Psoas muscle (tissue), 8 donors: ENCODE data around the gene DNAL1. TPM values are rescaled to one million over a fixed set of nuclear protein-coding genes. Genes with fewer than 3 reads are reported as not detected.

Experiments used
- ATAC-seq, 4 donors: fragments of 200-7000 bp; cut with Tn5 transposase; one replicate each; pipeline ENCODE4 v1.9.1; 2020; ENCODE audit warnings: moderate library complexity in 3 of 4, mild to moderate bottlenecking in 2 of 4
- DNase-seq, 2 donors: peaks; one replicate each; pipeline ENCODE4 v3.0.0-alpha.2; 2020
- H3K27ac ChIP-seq: fragments of 200-600 bp; one replicate; pipeline ENCODE4 v1.8.0; 2022
- H3K27me3 ChIP-seq, 3 donors: fragments of 200-600 bp in 1 of 3; one replicate each; pipeline versions ENCODE4 v1.6.1 to v1.8.0; 2013 to 2022; ENCODE audit warnings: low read length in 2 of 3, mild to moderate bottlenecking in 2 of 3, moderate library complexity in 1 of 3; ENCODE audit not compliant: insufficient read depth in 3 of 3
- H3K36me3 ChIP-seq, 2 donors: fragments of 200-600 bp in 1 of 2; one replicate each; pipeline versions ENCODE4 v1.6.1 to v1.8.0; 2013 to 2022; ENCODE audit warnings: low read depth in 1 of 2, mild to moderate bottlenecking in 1 of 2, moderate library complexity in 1 of 2; ENCODE audit not compliant: insufficient read depth in 1 of 2
- H3K4me1 ChIP-seq: fragments of 200-600 bp; one replicate; pipeline ENCODE4 v1.8.0; 2022
- H3K4me3 ChIP-seq: fragments of 200-600 bp; one replicate; pipeline ENCODE4 v1.8.0; 2022; ENCODE audit warnings: mild to moderate bottlenecking
- H3K9me3 ChIP-seq: fragments of 200-600 bp; one replicate; pipeline ENCODE4 v1.8.0; 2022
- CTCF ChIP-seq: fragments of 200-600 bp; IDR thresholded peaks from one replicate; pipeline ENCODE4 v1.8.0; 2022; ENCODE audit warnings: antibody characterized with exemption
- WGBS, 3 donors: extraction: QIAGEN DNeasy Blood & Tissue Kit; methylation state at CpG; one replicate each; pipeline versions ENCODE4 v1.1.6 to v1.1.7; 2013; 5-methylcytosine and 5-hydroxymethylcytosine counted together
- intact Hi-C, 2 donors: fragments of 100-400 bp; cut with DNase I; formaldehyde crosslinking; loops; one replicate each; pipeline versions ENCODE4 v1.11.0 to v1.14.2; 2022
- long read RNA-seq, 2 donors: library from polyadenylated mRNA; unstranded; transcript quantifications; one replicate each; pipeline ENCODE4 v2.0.0, GENCODE V29; 2021
- polyA plus RNA-seq, 3 donors: library from polyadenylated mRNA; stranded (reverse); fragments of 200-250 nt; gene quantifications; one replicate each; pipeline ENCODE4 v1.2.3, GENCODE V29; 2013
- total RNA-seq, 4 donors: library from RNA; stranded (reverse); fragmentation: NEBNext Ultra II Directional in 2 of 4; extraction: Animal tissue kit (Norgen Biotek cat#: 25700) in 2 of 4; gene quantifications; one replicate each; pipeline versions ENCODE4 v1.2.1 to v1.2.4, GENCODE V29; 2021 to 2023
- donor health status: healthy with polysubstance abuse.
- donor health status: DM: no; HTN: no; CAD: no; lungs with moderate emphysema.
- donor health status: Bipolar disorder and iron deficiency.
- donor health status: healthy.
- donor health status: DM: yes; HTN: yes; CAD: no.
- donor health status: DM: no; HTN: no; CAD: no.
- donor health status: DM: no; HTN: no; CAD: no.
- donor health status: DM: yes; HTN: yes; CAD: no.

Gene DNAL1
- total RNA-seq (1 to 10 TPM; 4.3 to 8.4 (median 6.3) TPM), polyA plus RNA-seq (10 to 100 TPM in 1 of 3 donors, 1 to 10 TPM in 2; 6.0 to 20.0 (median 7.1) TPM)
- long read RNA-seq, donor 1, full-length matches to known transcripts = 1 of 1 reads
- long read RNA-seq, donor 1, partial matches to known transcripts = 0 of 1 reads
- long read RNA-seq, donor 1, other reads (novel, unspliced or antisense) = 0 of 1 reads
- long read RNA-seq, donor 2, full-length matches to known transcripts = 4 of 4 reads
- long read RNA-seq, donor 2, partial matches to known transcripts = 0 of 4 reads
- long read RNA-seq, donor 2, other reads (novel, unspliced or antisense) = 0 of 4 reads

GRCh38 chr14:73644531-73645247 is at the start of gene DNAL1:
DNAL1 (plus strand) TSS chr14:73644986; CDS start chr14:73645040, 54 bp downstream.
- H3K9me3 ChIP-seq = no peaks in the 10 kb centered on the region

GRCh38 chr14:73599499-73599898 is 45.3 kb upstream of the DNAL1 start:
- H3K27ac ChIP-seq = no peak overlapping the region
- no peak overlapping the region for H3K4me3 ChIP-seq
- intact Hi-C loops = no loop called here
- ATAC-seq = no peak
- no peaks in the 10 kb centered on the region for H3K36me3 ChIP-seq
- no peaks in the 10 kb centered on the region for H3K9me3 ChIP-seq
- no peak for DNase-seq
- no peak for TF ChIP-seq CTCF
- H3K27me3 ChIP-seq = no peaks in the 10 kb centered on the region
- no peaks in the 10 kb centered on the region for H3K4me1 ChIP-seq

More at GRCh38 chr14:73644531-73645247, at the start of gene DNAL1:
- no peak for TF ChIP-seq CTCF
- no peaks in the 10 kb centered on the region for H3K36me3 ChIP-seq
- H3K4me3 ChIP-seq = peak within 1 kb of the TSS; percentile 80
- ATAC-seq (peak; percentile 99 to 100 (median 100)), DNase-seq (peak; percentile 94 to 97)
- no peaks in the 10 kb centered on the region for H3K27me3 ChIP-seq
- H3K4me1 ChIP-seq = peaks cover 11% of the 10 kb centered on the region
- intact Hi-C loops = loop anchor here in 1 of 2 donors (5.0 kb wide), 1 partner anchor 68 kb away; the partner anchor contains the start of gene PNMA1
- H3K27ac ChIP-seq = peak within 1 kb of the TSS; percentile 86
- 0 to 1% (median 0%) methylated on average over 36 to 43 of the region's 43 CpGs for WGBS, 3 donors

- TF ChIP-seq CTCF = no peak
- no peaks in the 10 kb centered on the region for H3K4me1 ChIP-seq
- ATAC-seq = no peak
- intact Hi-C loops = no loop called here
- no peaks in the 10 kb centered on the region for H3K9me3 ChIP-seq
- no peak for DNase-seq
- no peak overlapping the region for H3K4me3 ChIP-seq
- no peaks in the 10 kb centered on the region for H3K27me3 ChIP-seq
- H3K36me3 ChIP-seq = no peaks in the 10 kb centered on the region
- no peak overlapping the region for H3K27ac ChIP-seq
- WGBS, 3 donors = 81 to 85% (median 82%) methylated on average over 3 of the region's 3 CpGs
Observed at GRCh38 chr14:73602994-73603393, 41.8 kb upstream of the DNAL1 start.

GRCh38 chr14:73606271-73606670 is 38.5 kb upstream of the DNAL1 start:
- Histone ChIP-seq H3K4me3 (no peak overlapping the region), H3K27me3 (no peaks in the 10 kb centered on the region), H3K4me1 (no peaks in the 10 kb centered on the region), H3K36me3 (no peaks in the 10 kb centered on the region), H3K9me3 (no peaks in the 10 kb centered on the region), H3K27ac (no peak overlapping the region)
- intact Hi-C loops = no loop called here
- ATAC-seq (no peak), DNase-seq (no peak)
- WGBS, 3 donors = 89 to 94% (median 92%) methylated on average over 3 of the region's 3 CpGs
- no peak for TF ChIP-seq CTCF
